ES-I3 (cell line): ENCODE measurements around the gene HELZ.
"Not testable (repeated sequence)": the region's sequence is repeated elsewhere in the genome, so short reads cannot be mapped to it uniquely, and the experiment has no call there.

ENCODE experiments used
- H3K36me3 ChIP-seq: 2 replicates; pipeline ENCODE4 v1.6.1; 2013; ENCODE audit warnings: mild to moderate bottlenecking, low read length, control low read depth, moderate library complexity; ENCODE audit not compliant: insufficient read depth
- H3K4me1 ChIP-seq: 2 replicates; pipeline ENCODE4 v1.6.1; 2013; ENCODE audit warnings: mild to moderate bottlenecking, control low read depth, low read length; ENCODE audit not compliant: insufficient read depth
- H3K9ac ChIP-seq: 2 replicates; pipeline ENCODE4 v1.6.1; 2013; ENCODE audit warnings: low read depth, mild to moderate bottlenecking, low read length, moderate library complexity
- H3K9me3 ChIP-seq: 2 replicates; pipeline ENCODE4 v1.6.1; 2013; ENCODE audit warnings: mild to moderate bottlenecking, low read length, moderate library complexity; ENCODE audit not compliant: control insufficient read depth, insufficient read depth

The HELZ gene

GRCh38 chr17:67047382-67047781, 197.6 kb downstream of the HELZ start:
- no peak overlapping the region for H3K9ac ChIP-seq
- no peaks in the 10 kb centered on the region for H3K4me1 ChIP-seq
- H3K36me3 ChIP-seq, result no peaks in the 10 kb centered on the region; the same call in 1 of the 2 replicates
- H3K9me3 ChIP-seq, result peaks cover 11% of the 10 kb centered on the region

GRCh38 chr17:67046398-67046797, 198.6 kb downstream of the HELZ start:
- Histone ChIP-seq H3K9ac (no peak overlapping the region), H3K4me1 (no peaks in the 10 kb centered on the region), H3K9me3 (peaks cover 11% of the 10 kb centered on the region), H3K36me3 (no peaks in the 10 kb centered on the region; the same call in 1 of the 2 replicates)

- Histone ChIP-seq H3K4me1 (no peaks in the 10 kb centered on the region), H3K9me3 (peaks cover 11% of the 10 kb centered on the region), H3K36me3 (no peaks in the 10 kb centered on the region; the same call in 1 of the 2 replicates), H3K9ac (no peak overlapping the region)
Measured at GRCh38 chr17:67044940-67045339, 200.1 kb downstream of the HELZ start.

- Histone ChIP-seq H3K4me1 (no peaks in the 10 kb centered on the region), H3K9ac (no peak within 1 kb of the TSS), H3K9me3 (peaks cover 8% of the 10 kb centered on the region), H3K36me3 (no peaks in the 10 kb centered on the region; the same call in 1 of the 2 replicates)
Measured at GRCh38 chr17:67044016-67044772, 200.8 kb downstream of the HELZ start, which contains the start of gene CACNG1. TSS of gene CACNG1 (plus strand) at chr17:67044554. CDS start at chr17:67044661, 107 bp downstream.

GRCh38 chr17:67043283-67043682, 201.7 kb downstream of the HELZ start:
- Histone ChIP-seq H3K36me3 (no peaks in the 10 kb centered on the region; the same call in 1 of the 2 replicates), H3K9ac (no peak overlapping the region), H3K4me1 (no peaks in the 10 kb centered on the region), H3K9me3 (peaks cover 7% of the 10 kb centered on the region)

- H3K36me3 ChIP-seq, result no peaks in the 10 kb centered on the region
- H3K9ac ChIP-seq, result no peak overlapping the region
- H3K4me1 ChIP-seq, result no peaks in the 10 kb centered on the region
- no peaks in the 10 kb centered on the region for H3K9me3 ChIP-seq
Measured at GRCh38 chr17:67041941-67042899, 202.8 kb downstream of the HELZ start.

- Histone ChIP-seq H3K9me3 (no peaks in the 10 kb centered on the region), H3K4me1 (no peaks in the 10 kb centered on the region), H3K36me3 (no peaks in the 10 kb centered on the region), H3K9ac (no peak overlapping the region)
Measured at GRCh38 chr17:67041531-67041930, 203.5 kb downstream of the HELZ start.

- H3K9ac ChIP-seq, H3K4me1 ChIP-seq, H3K36me3 ChIP-seq, H3K9me3 ChIP-seq: not testable (repeated sequence)
Measured at GRCh38 chr17:67041119-67041518, 203.9 kb downstream of the HELZ start.

GRCh38 chr17:67040652-67041051, 204.3 kb downstream of the HELZ start:
- H3K36me3 ChIP-seq, result no peaks in the 10 kb centered on the region
- no peaks in the 10 kb centered on the region for H3K9me3 ChIP-seq
- H3K9ac ChIP-seq, result no peak overlapping the region
- no peaks in the 10 kb centered on the region for H3K4me1 ChIP-seq

- Histone ChIP-seq H3K9ac (no peak overlapping the region), H3K36me3 (no peaks in the 10 kb centered on the region), H3K4me1 (no peaks in the 10 kb centered on the region), H3K9me3 (no peaks in the 10 kb centered on the region)
Measured at GRCh38 chr17:67038861-67039365, 206.1 kb downstream of the HELZ start.

- no peaks in the 10 kb centered on the region for H3K9me3 ChIP-seq
Measured at GRCh38 chr17:67035131-67036083, 209.6 kb downstream of the HELZ start.

GRCh38 chr17:67033613-67034012, 211.4 kb downstream of the HELZ start:
- no peak overlapping the region for H3K9ac ChIP-seq
- H3K9me3 ChIP-seq, result no peaks in the 10 kb centered on the region
- no peaks in the 10 kb centered on the region for H3K36me3 ChIP-seq
- no peaks in the 10 kb centered on the region for H3K4me1 ChIP-seq

More at GRCh38 chr17:67035131-67036083, 209.6 kb downstream of the HELZ start:
- H3K9ac ChIP-seq, result no peak overlapping the region
- no peaks in the 10 kb centered on the region for H3K36me3 ChIP-seq
- no peaks in the 10 kb centered on the region for H3K4me1 ChIP-seq

- Histone ChIP-seq H3K9me3 (no peaks in the 10 kb centered on the region), H3K9ac (no peak overlapping the region), H3K4me1 (no peaks in the 10 kb centered on the region), H3K36me3 (no peaks in the 10 kb centered on the region)
Measured at GRCh38 chr17:67032985-67033384, 212.0 kb downstream of the HELZ start.
